H9 (cell line): ENCODE results near the gene MTERF4. TPM values are rescaled to one million over a fixed set of nuclear protein-coding genes. Genes with fewer than 3 reads are reported as not detected.
A peak's percentile ranks its signal among the peaks of the same experiment; 100 is the strongest.

ENCODE experiments used
- DNase-seq: peaks from one replicate; pipeline ENCODE4 v3.0.0-alpha.2; 2017
- H2AFZ ChIP-seq: one replicate; pipeline ENCODE4 v1.6.1; 2013; ENCODE audit warnings: mild to moderate bottlenecking, low read length, control low read depth, moderate library complexity
- H2AK5ac ChIP-seq: 2 replicates; pipeline ENCODE4 v1.6.1; 2013; ENCODE audit warnings: low read length, control low read depth, mixed read lengths; ENCODE audit not compliant: insufficient read length
- H2BK120ac ChIP-seq: one replicate; pipeline ENCODE4 v1.6.1; 2013; ENCODE audit warnings: low read depth, mild to moderate bottlenecking, low read length, control low read depth, inconsistent platforms; ENCODE audit not compliant: poor library complexity, severe bottlenecking
- H2BK12ac ChIP-seq: 2 replicates; pipeline ENCODE4 v1.6.1; 2013; ENCODE audit warnings: low read length, control low read depth, mixed read lengths, low read depth; ENCODE audit not compliant: insufficient read length
- H2BK15ac ChIP-seq: 2 replicates; pipeline ENCODE4 v1.6.1; 2013; ENCODE audit warnings: low read depth, low read length, control low read depth
- H2BK20ac ChIP-seq: one replicate; pipeline ENCODE4 v1.6.1; 2013; ENCODE audit warnings: low read depth, mild to moderate bottlenecking, low read length, control low read depth, inconsistent platforms; ENCODE audit not compliant: poor library complexity, severe bottlenecking
- H2BK5ac ChIP-seq: 2 replicates; pipeline ENCODE4 v1.6.1; 2013; ENCODE audit warnings: low read length, control low read depth, mixed read lengths; ENCODE audit not compliant: insufficient read length
- H3K14ac ChIP-seq: 2 replicates; pipeline ENCODE4 v1.6.1; 2013; ENCODE audit warnings: low read length, control low read depth; ENCODE audit not compliant: insufficient read depth
- H3K18ac ChIP-seq: 2 replicates; pipeline ENCODE4 v1.6.1; 2013; ENCODE audit warnings: low read depth, mild to moderate bottlenecking, mixed read lengths, low read length, control low read depth; ENCODE audit not compliant: insufficient read length
- H3K23ac ChIP-seq: 2 replicates; pipeline ENCODE4 v1.6.1; 2013; ENCODE audit warnings: low read length, control low read depth, mixed read lengths, low read depth; ENCODE audit not compliant: insufficient read length
- H3K23me2 ChIP-seq: 2 replicates; pipeline ENCODE4 v1.6.1; 2013; ENCODE audit warnings: low read depth, mild to moderate bottlenecking, mixed read lengths, low read length, control low read depth; ENCODE audit not compliant: insufficient read length, poor library complexity, severe bottlenecking
- H3K27ac ChIP-seq: 2 replicates; pipeline ENCODE4 v1.5.1; 2013; ENCODE audit warnings: low read length, control low read depth, mixed read lengths, low read depth; ENCODE audit not compliant: insufficient read length
- H3K27me3 ChIP-seq: 2 replicates; pipeline ENCODE4 v1.6.1; 2013; ENCODE audit warnings: low read length, control low read depth, inconsistent platforms; ENCODE audit not compliant: insufficient read depth
- H3K4ac ChIP-seq: 2 replicates; pipeline ENCODE4 v1.6.1; 2013; ENCODE audit warnings: low read depth, mild to moderate bottlenecking, control low read depth, inconsistent platforms, low read length, moderate library complexity
- H3K4me1 ChIP-seq: 2 replicates; pipeline ENCODE4 v1.6.1; 2013; ENCODE audit warnings: low read length, control low read depth, inconsistent platforms; ENCODE audit not compliant: insufficient read depth
- H3K4me2 ChIP-seq: 2 replicates; pipeline ENCODE4 v1.6.1; 2013; ENCODE audit warnings: low read length, control low read depth, mixed read lengths; ENCODE audit not compliant: insufficient read length, insufficient read depth
- H3K56ac ChIP-seq: 2 replicates; pipeline ENCODE4 v1.6.1; 2013; ENCODE audit warnings: low read depth, mild to moderate bottlenecking, mixed read lengths, low read length, control low read depth; ENCODE audit not compliant: insufficient read length
- H3K79me1 ChIP-seq: 2 replicates; pipeline ENCODE4 v1.6.1; 2013; ENCODE audit warnings: low read depth, mild to moderate bottlenecking, moderate library complexity, low read length, control low read depth, inconsistent platforms; ENCODE audit not compliant: insufficient read depth, poor library complexity, severe bottlenecking
- H3K79me2 ChIP-seq: 2 replicates; pipeline ENCODE4 v1.6.1; 2013; ENCODE audit warnings: low read length, control low read depth, inconsistent platforms; ENCODE audit not compliant: insufficient read depth
- H3K9ac ChIP-seq: 2 replicates; pipeline ENCODE4 v1.6.1; 2013; ENCODE audit warnings: low read length, control low read depth, mixed read lengths; ENCODE audit not compliant: insufficient read length; ENCODE audit errors: extremely low read depth
- H3K9me3 ChIP-seq: one replicate; pipeline ENCODE4 v1.6.1; 2013; ENCODE audit warnings: low read depth, low read length, inconsistent platforms; ENCODE audit not compliant: control insufficient read depth
- H3T11ph ChIP-seq: one replicate; pipeline ENCODE4 v1.6.1; 2013; ENCODE audit warnings: mild to moderate bottlenecking, low read length, control low read depth, inconsistent platforms
- H4K20me1 ChIP-seq: one replicate; pipeline ENCODE4 v1.6.1; 2013; ENCODE audit not compliant: control insufficient read depth, insufficient read length, insufficient read depth
- H4K5ac ChIP-seq: 2 replicates; pipeline ENCODE4 v1.6.1; 2013; ENCODE audit warnings: low read depth, mild to moderate bottlenecking, mixed read lengths, low read length, control low read depth; ENCODE audit not compliant: insufficient read length
- H4K8ac ChIP-seq: replicated peaks from 2 replicates; pipeline ENCODE4 v1.6.1; 2013; ENCODE audit warnings: low read length, control low read depth, mixed read lengths, low read depth; ENCODE audit not compliant: insufficient read length
- H4K91ac ChIP-seq: 2 replicates; pipeline ENCODE4 v1.6.1; 2013; ENCODE audit warnings: low read depth, mild to moderate bottlenecking, moderate library complexity, mixed read lengths, low read length, control low read depth; ENCODE audit not compliant: insufficient read length
- H3K27ac Mint-ChIP-seq, 3 experiments: 2 replicates in 2 of 3; 3 replicates in 1 of 3; pipeline ENCODE4 v1.8.0; 2020 to 2021; ENCODE audit warnings: mixed read lengths in 3 of 3, mild to moderate bottlenecking in 1 of 3, moderate library complexity in 1 of 3
- H3K27me3 Mint-ChIP-seq: 2 replicates; pipeline ENCODE4 v1.8.0; 2021; ENCODE audit warnings: low read depth, mild to moderate bottlenecking, moderate library complexity, mixed read lengths
- H3K36me3 Mint-ChIP-seq, 3 experiments: 2 replicates in 2 of 3; 3 replicates in 1 of 3; pipeline ENCODE4 v1.8.0; 2020 to 2021; ENCODE audit warnings: low read depth in 3 of 3, mixed read lengths in 3 of 3; ENCODE audit not compliant: insufficient read depth in 1 of 3
- H3K4me1 Mint-ChIP-seq, 2 experiments: 2 replicates each; pipeline ENCODE4 v1.8.0; 2020; ENCODE audit warnings: mixed read lengths in 2 of 2
- H3K4me3 Mint-ChIP-seq, 2 experiments: 2 replicates in 1 of 2; 3 replicates in 1 of 2; pipeline ENCODE4 v1.8.0; 2020 to 2021; ENCODE audit warnings: mild to moderate bottlenecking in 2 of 2, mixed read lengths in 2 of 2, moderate library complexity in 1 of 2
- H3K9me3 Mint-ChIP-seq, 2 experiments: 2 replicates in 1 of 2; 3 replicates in 1 of 2; pipeline ENCODE4 v1.8.0; 2020; ENCODE audit warnings: mild to moderate bottlenecking in 2 of 2, mixed read lengths in 2 of 2, moderate library complexity in 1 of 2
- WGBS: extraction: QIAGEN DNeasy Blood & Tissue Kit; methylation state at CpG from one replicate; pipeline ENCODE4 v1.1.7; 2013; ENCODE audit warnings: missing lambda C conversion rate, low lambda C conversion rate, mixed read lengths; ENCODE audit not compliant: insufficient read length; ENCODE audit errors: extremely low coverage; 5-methylcytosine and 5-hydroxymethylcytosine counted together
- total RNA-seq: library from RNA; stranded (reverse); gene quantifications from 2 replicates; pipeline ENCODE4 v1.2.1, GENCODE V29; 2021
- TF ChIP-seq, protein P1 (sequence below): fragments of 200-600 bp; sonication (generic); conservative IDR thresholded peaks from 3 replicates; pipeline ENCODE4 v1.8.0; 2021; ENCODE audit warnings: antibody characterized with exemption, mild to moderate bottlenecking

MTERF4 gene
- total RNA-seq, 1 experiment from 2014 or later = 35.0 TPM

DNA sequence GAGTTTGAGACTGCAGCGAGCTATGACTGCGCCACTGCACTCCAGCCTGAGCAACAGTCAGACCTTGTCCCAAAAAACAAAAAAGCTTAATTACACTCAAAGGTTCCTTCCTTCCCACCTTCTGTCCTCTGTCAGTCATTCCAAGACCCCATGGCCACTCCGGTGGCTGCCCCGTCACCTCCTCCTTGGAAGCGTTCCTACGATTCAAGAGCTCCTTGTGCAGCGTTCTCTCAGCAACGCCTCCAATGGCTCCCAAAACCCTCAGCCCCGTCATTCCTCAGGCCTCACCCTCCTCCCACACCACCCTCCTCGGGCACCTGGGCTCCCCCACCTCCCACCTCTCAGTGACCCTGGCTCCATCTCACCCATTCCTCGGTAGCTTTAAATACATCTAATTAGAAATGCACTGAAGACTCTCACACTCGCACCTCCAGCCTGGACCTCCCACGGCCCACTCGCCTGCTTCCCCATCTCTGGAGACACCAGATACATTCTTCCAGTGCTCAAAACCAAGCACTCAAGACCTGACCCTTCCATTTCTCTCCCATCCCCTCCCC, 39.2 kb upstream of the MTERF4 start:
- no peak overlapping the region for H2AFZ ChIP-seq
- H3K9me3 ChIP-seq = no peaks in the 10 kb centered on the region
- H2BK20ac ChIP-seq = no peak overlapping the region
- DNase-seq = no peak
- no CpG with 5 or more reads among the region's 14 CpGs for WGBS
- no peaks in the 10 kb centered on the region for H3K79me1 ChIP-seq
- no peaks in the 10 kb centered on the region for H3K4me1 Mint-ChIP-seq
- H2BK12ac ChIP-seq = no peak overlapping the region
- TF ChIP-seq, protein P1, sequence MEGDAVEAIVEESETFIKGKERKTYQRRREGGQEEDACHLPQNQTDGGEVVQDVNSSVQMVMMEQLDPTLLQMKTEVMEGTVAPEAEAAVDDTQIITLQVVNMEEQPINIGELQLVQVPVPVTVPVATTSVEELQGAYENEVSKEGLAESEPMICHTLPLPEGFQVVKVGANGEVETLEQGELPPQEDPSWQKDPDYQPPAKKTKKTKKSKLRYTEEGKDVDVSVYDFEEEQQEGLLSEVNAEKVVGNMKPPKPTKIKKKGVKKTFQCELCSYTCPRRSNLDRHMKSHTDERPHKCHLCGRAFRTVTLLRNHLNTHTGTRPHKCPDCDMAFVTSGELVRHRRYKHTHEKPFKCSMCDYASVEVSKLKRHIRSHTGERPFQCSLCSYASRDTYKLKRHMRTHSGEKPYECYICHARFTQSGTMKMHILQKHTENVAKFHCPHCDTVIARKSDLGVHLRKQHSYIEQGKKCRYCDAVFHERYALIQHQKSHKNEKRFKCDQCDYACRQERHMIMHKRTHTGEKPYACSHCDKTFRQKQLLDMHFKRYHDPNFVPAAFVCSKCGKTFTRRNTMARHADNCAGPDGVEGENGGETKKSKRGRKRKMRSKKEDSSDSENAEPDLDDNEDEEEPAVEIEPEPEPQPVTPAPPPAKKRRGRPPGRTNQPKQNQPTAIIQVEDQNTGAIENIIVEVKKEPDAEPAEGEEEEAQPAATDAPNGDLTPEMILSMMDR = no peak
- peaks cover 10 to 58% (median 50%) of the 10 kb centered on the region in 3 experiments; a peak in 6 of 7 replicates for H3K36me3 Mint-ChIP-seq
- H3K9me3 Mint-ChIP-seq = no peaks in the 10 kb centered on the region
- no peak overlapping the region for H2BK5ac ChIP-seq
- H4K5ac ChIP-seq = no peak overlapping the region
- no peak overlapping the region for H3K56ac ChIP-seq
- H3T11ph ChIP-seq = no peak overlapping the region
- H2AK5ac ChIP-seq = no peak overlapping the region
- H4K20me1 ChIP-seq = no peaks in the 10 kb centered on the region
- H3K27me3 ChIP-seq = no peaks in the 10 kb centered on the region
- H3K4ac ChIP-seq = no peak overlapping the region
- no peaks in the 10 kb centered on the region for H3K79me2 ChIP-seq
- H3K27ac Mint-ChIP-seq = peak overlapping the region in 2 of 3 experiments; percentile 35 to 66; a peak in 3 of 7 replicates
- no peak overlapping the region for H3K9ac ChIP-seq
- H3K4me2 ChIP-seq = no peak overlapping the region
- no peak overlapping the region; a peak in 1 of 5 replicates for H3K4me3 Mint-ChIP-seq
- H3K4me1 ChIP-seq = no peaks in the 10 kb centered on the region
- no peak overlapping the region for H4K91ac ChIP-seq
- H3K27ac ChIP-seq = no peak overlapping the region
- H3K18ac ChIP-seq = no peak overlapping the region
- no peak overlapping the region for H4K8ac ChIP-seq
- H3K23ac ChIP-seq = no peak overlapping the region
- no peak overlapping the region for H2BK15ac ChIP-seq
- H2BK120ac ChIP-seq = no peak overlapping the region
- H3K23me2 ChIP-seq = no peaks in the 10 kb centered on the region
- no peaks in the 10 kb centered on the region for H3K27me3 Mint-ChIP-seq
- no peak overlapping the region for H3K14ac ChIP-seq
